PC-3 (cell line): ENCODE data around the gene SURF6. TPM values are rescaled to one million over a fixed set of nuclear protein-coding genes. Genes with fewer than 3 reads are reported as not detected.
"Not testable (repeated sequence)": the region's sequence is repeated elsewhere in the genome, so short reads cannot be mapped to it uniquely, and the experiment has no call there.

ENCODE experiments used
- ATAC-seq: fragments of 200-7000 bp; cut with Tn5 transposase; 2 replicates; pipeline ENCODE4 v1.9.1; 2020; ENCODE audit warnings: mild to moderate bottlenecking, moderate library complexity
- BruUV-seq: library from RNA; stranded (reverse); fragments of 400-500 nt; replicated peaks from 2 replicates; lab custom pipeline; 2021; lab: Mats Ljungman, UMichigan
- CTCF ChIA-PET: fragments of 300-600 bp; sonication (Branson Sonifier 250); formaldehyde crosslinking; loops from one replicate; lab custom pipeline; 2022; ENCODE audit warnings: antibody characterized with exemption; lab: Charles Lee
- POLR2A ChIA-PET: fragments of 300-600 bp; sonication (Branson Sonifier 250); formaldehyde crosslinking; loops from one replicate; lab custom pipeline; 2022; ENCODE audit warnings: antibody characterized with exemption; ENCODE audit not compliant: unreplicated experiment; lab: Charles Lee
- DNase-seq: peaks from one replicate; pipeline ENCODE4 v3.0.0-alpha.2; 2015
- H2AFZ ChIP-seq: fragments of 300-600 bp; sonication (generic); 2 replicates; pipeline ENCODE4 v1.6.0; 2016; ENCODE audit warnings: antibody characterized with exemption, low read length
- H3F3A ChIP-seq: fragments of 300-600 bp; sonication (generic); one replicate; pipeline ENCODE4 v1.6.0; 2017; ENCODE audit warnings: antibody characterized with exemption, low read length, control low read depth, mild to moderate bottlenecking; ENCODE audit not compliant: unreplicated experiment
- H3K27ac ChIP-seq: fragments of 300-600 bp; sonication (generic); 2 replicates; pipeline ENCODE4 v1.5.1; 2016; ENCODE audit warnings: mild to moderate bottlenecking, low read length
- H3K27me3 ChIP-seq: fragments of 300-600 bp; sonication (generic); 2 replicates; pipeline ENCODE4 v1.6.1; 2016; ENCODE audit warnings: low read length, mixed read lengths
- H3K36me3 ChIP-seq: fragments of 300-600 bp; sonication (generic); 2 replicates; pipeline ENCODE4 v1.6.1; 2016; ENCODE audit warnings: low read depth, mixed run types, low read length, mixed read lengths
- H3K4me1 ChIP-seq: fragments of 300-600 bp; sonication (generic); 2 replicates; pipeline ENCODE4 v1.5.1; 2016; ENCODE audit warnings: low read length; ENCODE audit not compliant: insufficient read depth
- H3K4me2 ChIP-seq: fragments of 300-600 bp; sonication (generic); 2 replicates; pipeline ENCODE4 v1.6.0; 2016; ENCODE audit warnings: low read length
- H3K4me3 ChIP-seq: fragments of 300-600 bp; sonication (generic); 2 replicates; pipeline ENCODE4 v1.5.1; 2016; ENCODE audit warnings: mild to moderate bottlenecking, low read length, mixed read lengths
- H3K79me2 ChIP-seq: fragments of 300-600 bp; sonication (generic); 2 replicates; pipeline ENCODE4 v1.6.1; 2017; ENCODE audit warnings: low read length, mixed read lengths
- H3K9ac ChIP-seq: fragments of 300-600 bp; sonication (generic); 2 replicates; pipeline ENCODE4 v1.6.0; 2016; ENCODE audit warnings: mild to moderate bottlenecking, low read length
- H3K9me2 ChIP-seq: fragments of 300-600 bp; sonication (generic); replicated peaks from 2 replicates; pipeline ENCODE4 v1.6.1; 2016; ENCODE audit warnings: mixed run types, low read length, mixed read lengths
- H3K9me3 ChIP-seq: fragments of 300-600 bp; sonication (generic); 2 replicates; pipeline ENCODE4 v1.6.1; 2016; ENCODE audit warnings: low read length, mixed read lengths
- H4K20me1 ChIP-seq: fragments of 300-600 bp; sonication (generic); 2 replicates; pipeline ENCODE4 v1.6.1; 2016; ENCODE audit warnings: low read length, mixed read lengths
- EZH2 ChIP-seq: fragments of 300-600 bp; sonication (generic); IDR thresholded peaks from one replicate; pipeline ENCODE4 v1.6.1; 2017; ENCODE audit warnings: antibody characterized with exemption, mild to moderate bottlenecking, low read length; ENCODE audit not compliant: unreplicated experiment
- EZH2phosphoT487 ChIP-seq: fragments of 300-600 bp; sonication (generic); IDR thresholded peaks from 2 replicates; pipeline ENCODE4 v1.6.1; 2018; ENCODE audit warnings: mild to moderate bottlenecking, antibody characterized with exemption, low read length, borderline replicate concordance
- intact Hi-C: fragments of 100-400 bp; cut with micrococcal nuclease; formaldehyde crosslinking; loops from 2 replicates; pipeline ENCODE4 v1.9.0; 2023
- total RNA-seq: library from RNA; depleted of rRNA; stranded (reverse); fragments of >200 nt; gene quantifications from 2 replicates; pipeline ENCODE4 v1.2.3, GENCODE V29; 2014
- TF ChIP-seq, protein P1 (sequence below): fragments of 300-600 bp; sonication (generic); conservative IDR thresholded peaks from 2 replicates; pipeline ENCODE4 v1.5.1; 2017; ENCODE audit warnings: antibody characterized with exemption, low read depth, mild to moderate bottlenecking, low read length

The SURF6 gene
- total RNA-seq, 1 experiment from 2014 or later = 28.0 TPM

DNA sequence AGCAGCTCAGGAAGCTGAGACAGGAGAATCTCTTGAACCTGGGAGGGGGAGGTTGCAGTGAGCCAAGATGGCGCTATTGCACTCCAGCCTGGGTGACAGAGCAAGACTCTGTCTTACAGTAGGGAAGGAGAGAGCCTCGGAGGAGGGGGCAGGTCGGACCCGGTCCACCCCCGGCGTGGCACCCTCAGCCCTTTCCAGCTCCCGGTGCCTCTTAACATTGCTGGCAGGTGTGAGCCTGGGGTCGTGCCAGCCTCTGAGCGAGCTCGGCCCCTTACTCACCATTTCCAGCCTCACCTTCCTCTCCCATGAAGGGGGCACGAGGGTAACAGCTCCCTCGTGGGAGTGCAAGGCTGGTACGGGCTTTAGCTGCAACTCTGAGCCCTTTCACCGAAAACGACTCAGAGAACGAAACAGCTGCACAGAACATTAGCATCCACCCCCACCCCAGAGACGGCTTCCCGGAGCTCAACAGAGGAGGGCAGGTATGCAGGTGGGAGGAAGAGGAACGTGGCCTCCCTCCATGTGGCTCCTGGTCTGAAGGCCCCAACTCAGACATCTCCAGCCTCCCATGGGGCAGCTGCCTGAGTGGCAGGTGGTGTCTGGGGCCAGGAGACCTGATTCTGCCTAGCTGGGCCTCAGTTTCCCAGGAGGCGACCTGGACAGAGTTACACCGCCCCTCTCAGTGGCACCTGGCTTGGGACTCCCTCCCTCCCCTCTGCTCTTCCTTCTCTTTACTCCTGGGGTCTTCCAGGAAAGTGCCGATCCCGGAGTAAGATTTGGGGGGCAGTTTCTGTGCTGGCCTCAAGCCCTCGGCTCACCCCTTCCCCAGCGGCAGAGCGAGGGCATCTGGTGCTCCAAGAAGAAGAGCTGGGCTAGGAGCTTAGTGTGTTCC, 32.5 kb downstream of the SURF6 start:
- TF ChIP-seq, protein P1, sequence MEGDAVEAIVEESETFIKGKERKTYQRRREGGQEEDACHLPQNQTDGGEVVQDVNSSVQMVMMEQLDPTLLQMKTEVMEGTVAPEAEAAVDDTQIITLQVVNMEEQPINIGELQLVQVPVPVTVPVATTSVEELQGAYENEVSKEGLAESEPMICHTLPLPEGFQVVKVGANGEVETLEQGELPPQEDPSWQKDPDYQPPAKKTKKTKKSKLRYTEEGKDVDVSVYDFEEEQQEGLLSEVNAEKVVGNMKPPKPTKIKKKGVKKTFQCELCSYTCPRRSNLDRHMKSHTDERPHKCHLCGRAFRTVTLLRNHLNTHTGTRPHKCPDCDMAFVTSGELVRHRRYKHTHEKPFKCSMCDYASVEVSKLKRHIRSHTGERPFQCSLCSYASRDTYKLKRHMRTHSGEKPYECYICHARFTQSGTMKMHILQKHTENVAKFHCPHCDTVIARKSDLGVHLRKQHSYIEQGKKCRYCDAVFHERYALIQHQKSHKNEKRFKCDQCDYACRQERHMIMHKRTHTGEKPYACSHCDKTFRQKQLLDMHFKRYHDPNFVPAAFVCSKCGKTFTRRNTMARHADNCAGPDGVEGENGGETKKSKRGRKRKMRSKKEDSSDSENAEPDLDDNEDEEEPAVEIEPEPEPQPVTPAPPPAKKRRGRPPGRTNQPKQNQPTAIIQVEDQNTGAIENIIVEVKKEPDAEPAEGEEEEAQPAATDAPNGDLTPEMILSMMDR = no peak
- TF ChIP-seq EZH2phosphoT487 (no peak), EZH2 (no peak)
- no peak overlapping the region for H3K27ac ChIP-seq
- no peaks in the 10 kb centered on the region for H3K36me3 ChIP-seq
- no peaks in the 10 kb centered on the region for H3K79me2 ChIP-seq
- H3K9me3 ChIP-seq = no peaks in the 10 kb centered on the region
- BruUV-seq = no TSS peak
- DNase-seq (no peak), ATAC-seq (no peak)
- intact Hi-C loops = no loop called here
- peaks cover 3% of the 10 kb centered on the region; the same call in 1 of the 2 replicates for H3K27me3 ChIP-seq
- no peak overlapping the region for H3K4me3 ChIP-seq
- no peak overlapping the region for H3K4me2 ChIP-seq
- H3K9me2 ChIP-seq = no peaks in the 10 kb centered on the region
- H4K20me1 ChIP-seq = no peaks in the 10 kb centered on the region
- H2AFZ ChIP-seq = no peak overlapping the region
- H3F3A ChIP-seq = no peaks in the 10 kb centered on the region
- H3K4me1 ChIP-seq = no peaks in the 10 kb centered on the region
- H3K9ac ChIP-seq = no peak overlapping the region
- POLR2A ChIA-PET = no interaction called here
- CTCF ChIA-PET = no interaction called here

DNA sequence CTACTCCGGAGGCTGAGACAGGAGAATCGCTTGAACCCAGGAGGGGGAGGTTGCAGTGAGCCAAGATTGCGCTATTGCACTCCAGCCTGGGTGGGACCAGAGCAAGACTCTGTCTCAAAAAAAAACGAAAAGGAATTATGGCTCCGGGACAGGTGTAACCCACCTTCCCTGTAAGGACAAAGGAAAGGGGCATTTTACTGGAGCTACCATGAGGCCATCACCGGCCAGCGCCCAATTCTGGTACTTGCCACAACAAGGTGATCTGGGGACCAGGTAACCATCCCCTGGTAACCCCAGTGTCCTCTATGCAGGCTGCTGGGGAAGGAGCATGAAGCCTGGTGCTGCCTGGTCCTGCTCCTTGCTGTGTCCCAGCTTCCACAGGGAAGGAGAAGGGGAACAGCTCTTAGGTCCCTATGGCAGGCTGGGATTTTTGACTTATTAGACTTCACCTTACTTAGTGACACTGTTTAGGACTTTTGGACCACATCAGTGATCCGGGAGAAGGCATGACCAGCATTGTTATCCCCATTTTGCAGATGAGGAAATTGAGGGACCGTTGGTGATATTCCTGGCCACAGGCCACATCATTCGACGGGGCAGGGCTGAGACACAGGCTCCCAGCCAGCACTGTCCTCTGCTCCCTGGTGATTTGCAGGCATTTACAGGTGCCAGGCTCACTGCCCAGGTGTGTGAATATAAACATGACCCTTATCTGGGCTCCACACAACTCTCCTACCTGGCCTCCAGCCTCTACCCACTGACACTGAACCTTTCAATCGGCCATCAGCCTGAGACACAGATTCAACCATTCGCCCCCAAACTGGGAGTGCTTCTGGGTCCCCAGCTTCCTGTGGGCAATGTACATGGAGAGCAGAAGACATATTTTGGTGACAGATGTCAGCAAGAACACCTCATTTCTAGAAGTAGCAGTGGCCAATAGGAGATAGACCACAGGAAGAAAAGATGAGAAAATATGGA, 34.4 kb downstream of the SURF6 start:
- POLR2A ChIA-PET = no interaction called here
- CTCF ChIA-PET = no interaction called here
- Histone ChIP-seq H3K9ac (no peak overlapping the region), H3K36me3 (no peaks in the 10 kb centered on the region), H3F3A (no peaks in the 10 kb centered on the region), H3K79me2 (no peaks in the 10 kb centered on the region), H3K4me1 (no peaks in the 10 kb centered on the region), H4K20me1 (no peaks in the 10 kb centered on the region), H3K9me2 (no peaks in the 10 kb centered on the region), H3K4me3 (no peak overlapping the region), H3K27me3 (peaks cover 3% of the 10 kb centered on the region; the same call in 1 of the 2 replicates), H2AFZ (no peak overlapping the region), H3K27ac (no peak overlapping the region), H3K4me2 (no peak overlapping the region), H3K9me3 (no peaks in the 10 kb centered on the region)
- intact Hi-C loops = no loop called here
- no TSS peak for BruUV-seq
- DNase-seq (no peak), ATAC-seq (no peak)
- no peak for TF ChIP-seq EZH2phosphoT487
- TF ChIP-seq EZH2 = no peak
- TF ChIP-seq, protein P1 = no peak

DNA sequence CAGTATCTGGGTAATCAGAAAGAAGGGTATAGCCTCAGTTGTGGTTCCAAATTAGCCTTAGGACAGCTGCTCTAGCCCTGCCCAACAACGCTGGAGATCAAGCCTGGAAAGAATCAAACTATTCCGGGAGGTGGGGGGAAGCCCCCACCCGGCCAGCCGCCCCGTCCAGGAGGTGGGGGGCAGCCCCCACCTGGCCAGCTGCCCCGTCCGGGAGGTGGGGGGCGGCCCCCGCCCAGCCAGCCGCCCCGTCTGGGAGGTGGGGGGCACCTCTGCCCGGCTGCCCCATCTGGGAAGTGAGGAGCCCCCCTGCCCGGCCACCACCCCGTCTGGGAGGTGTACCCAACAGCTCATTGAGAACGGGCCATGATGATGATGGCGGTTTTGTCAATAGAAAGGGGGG, 36.0 kb downstream of the SURF6 start:
- CTCF ChIA-PET, H3K27me3 ChIP-seq, H2AFZ ChIP-seq, H3K9me3 ChIP-seq, BruUV-seq, H3F3A ChIP-seq, DNase-seq, H3K27ac ChIP-seq, H4K20me1 ChIP-seq, H3K36me3 ChIP-seq, H3K9me2 ChIP-seq, H3K79me2 ChIP-seq, ATAC-seq, H3K9ac ChIP-seq, H3K4me1 ChIP-seq, intact Hi-C loops, H3K4me2 ChIP-seq, H3K4me3 ChIP-seq, POLR2A ChIA-PET: not testable (repeated sequence)
